Heart left ventricle (tissue), 13 donors: ENCODE measurements around the gene ATPAF2.

Source experiments
- POLR2A ChIP-seq, 2 donors: fragments of 450-650 bp; IDR thresholded peaks; one replicate each; pipeline ENCODE4 v1.6.1; 2017; ENCODE audit warnings: antibody characterized with exemption in 2 of 2, mild to moderate bottlenecking in 2 of 2, moderate library complexity in 2 of 2
- TF ChIP-seq, protein P1 (sequence below), 12 donors: fragments of 200-600 bp; sonication (generic) in 4 of 12; IDR thresholded peaks; one replicate each; pipeline versions ENCODE4 v1.5.0 to v1.8.0; 2018 to 2022; ENCODE audit warnings: antibody characterized with exemption in 12 of 12, mild to moderate bottlenecking in 5 of 12
- donor health status: ischemic (EF 13 %, LVEDD 7.1; RV severe dilation, severe dysfunction).
- donor health status: DM: no; HTN: yes; CAD: no.
- donor health status: DM: no; HTN: no; CAD: no.
- donor health status: ischemic (EF 25% LVEDD 6.9; RV normal size, moderate dysfunction).
- donor health status: ischemic (EF 25% LVEDD 5.7; RV mildly dilated, moderate dysfunction).
- donor health status: ischemic (EF 35%, LVEDD 5.7; RV mildly dilated, moderate dysfunction).
- donor health status: nonischemic (EF 11% LVEDD 7.7; RV severe dilation, severe dysfunction).
- donor health status: DM: yes; HTN: yes; CAD: no.
- donor health status: PGD.
- donor health status: ischemic (EF 29% LVEDD 5.4; RV normal size, mild dysfunction).
- donor health status: nonischemic (EF 23%, LVEDD 6.1; RV moderate dilation, normal function).

DNA sequence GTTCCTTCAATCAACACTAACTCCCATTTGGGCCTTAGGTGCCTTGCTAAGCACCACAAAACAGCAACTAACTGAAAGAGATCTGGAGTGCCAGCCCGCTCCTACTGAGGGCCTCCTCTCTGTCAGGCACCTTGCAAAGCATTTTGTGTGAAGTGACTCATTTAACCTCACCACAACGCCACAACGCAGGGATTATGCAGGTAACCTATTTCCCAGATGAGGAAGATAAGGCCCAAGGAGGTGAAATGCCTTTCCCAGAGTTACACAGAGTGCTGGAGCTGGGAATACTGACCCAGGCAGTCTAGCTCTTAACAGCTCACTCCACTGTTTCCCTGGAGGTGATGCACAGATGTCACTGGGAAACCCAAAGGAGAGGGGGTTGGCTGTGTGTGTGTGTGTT lies 33.5 kb downstream of the ATPAF2 start:
- TF ChIP-seq, protein P1, sequence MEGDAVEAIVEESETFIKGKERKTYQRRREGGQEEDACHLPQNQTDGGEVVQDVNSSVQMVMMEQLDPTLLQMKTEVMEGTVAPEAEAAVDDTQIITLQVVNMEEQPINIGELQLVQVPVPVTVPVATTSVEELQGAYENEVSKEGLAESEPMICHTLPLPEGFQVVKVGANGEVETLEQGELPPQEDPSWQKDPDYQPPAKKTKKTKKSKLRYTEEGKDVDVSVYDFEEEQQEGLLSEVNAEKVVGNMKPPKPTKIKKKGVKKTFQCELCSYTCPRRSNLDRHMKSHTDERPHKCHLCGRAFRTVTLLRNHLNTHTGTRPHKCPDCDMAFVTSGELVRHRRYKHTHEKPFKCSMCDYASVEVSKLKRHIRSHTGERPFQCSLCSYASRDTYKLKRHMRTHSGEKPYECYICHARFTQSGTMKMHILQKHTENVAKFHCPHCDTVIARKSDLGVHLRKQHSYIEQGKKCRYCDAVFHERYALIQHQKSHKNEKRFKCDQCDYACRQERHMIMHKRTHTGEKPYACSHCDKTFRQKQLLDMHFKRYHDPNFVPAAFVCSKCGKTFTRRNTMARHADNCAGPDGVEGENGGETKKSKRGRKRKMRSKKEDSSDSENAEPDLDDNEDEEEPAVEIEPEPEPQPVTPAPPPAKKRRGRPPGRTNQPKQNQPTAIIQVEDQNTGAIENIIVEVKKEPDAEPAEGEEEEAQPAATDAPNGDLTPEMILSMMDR (IDR thresholded peaks at IDR 0.05) = no peak
- TF ChIP-seq POLR2A (IDR thresholded peaks at IDR 0.05) = no peak
